ENCODE data around the gene CHMP1A.
A peak's percentile ranks its signal among the peaks of the same experiment; 100 is the strongest.
"Not testable (repeated sequence)": the region's sequence is repeated elsewhere in the genome, so short reads cannot be mapped to it uniquely, and the experiment has no call there.

CHMP1A gene

GRCh38 chr16:89657442-89658220 lies at the start of gene CHMP1A, which contains the start of gene SPATA33:
CHMP1A (minus strand) TSS chr16:89657708; CDS start chr16:89657588, 120 bp downstream.
SPATA33 (plus strand) TSS chr16:89657836; CDS start chr16:89657912, 76 bp downstream.
- peak; percentile 88 for DNase-seq

GRCh38 chr16:89706518-89707260 lies 49.2 kb upstream of the CHMP1A start:
- no peak for DNase-seq

- DNase-seq, result no peak
Measured at GRCh38 chr16:89705006-89705405, 47.5 kb upstream of the CHMP1A start.

DNA sequence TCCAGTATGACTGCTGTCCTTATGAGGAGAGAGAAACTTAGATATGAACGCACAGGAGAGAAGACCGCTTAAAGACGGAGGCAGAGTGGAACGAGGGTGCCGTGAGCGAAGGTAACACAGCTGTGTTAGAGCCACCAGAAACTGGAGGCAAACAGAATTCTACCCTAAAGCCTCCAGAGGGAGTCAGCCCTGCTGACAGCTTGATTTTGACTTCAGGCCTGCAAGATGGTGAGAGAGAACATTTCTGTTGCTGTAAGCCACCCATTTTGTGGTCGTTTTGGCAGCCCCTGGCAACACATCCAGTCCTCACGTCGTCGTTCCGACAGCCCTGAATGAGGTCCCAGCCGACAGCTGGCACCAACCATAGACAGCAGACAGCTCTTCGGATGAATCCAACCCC lies 46.8 kb upstream of the CHMP1A start:
- no peak for DNase-seq

DNA sequence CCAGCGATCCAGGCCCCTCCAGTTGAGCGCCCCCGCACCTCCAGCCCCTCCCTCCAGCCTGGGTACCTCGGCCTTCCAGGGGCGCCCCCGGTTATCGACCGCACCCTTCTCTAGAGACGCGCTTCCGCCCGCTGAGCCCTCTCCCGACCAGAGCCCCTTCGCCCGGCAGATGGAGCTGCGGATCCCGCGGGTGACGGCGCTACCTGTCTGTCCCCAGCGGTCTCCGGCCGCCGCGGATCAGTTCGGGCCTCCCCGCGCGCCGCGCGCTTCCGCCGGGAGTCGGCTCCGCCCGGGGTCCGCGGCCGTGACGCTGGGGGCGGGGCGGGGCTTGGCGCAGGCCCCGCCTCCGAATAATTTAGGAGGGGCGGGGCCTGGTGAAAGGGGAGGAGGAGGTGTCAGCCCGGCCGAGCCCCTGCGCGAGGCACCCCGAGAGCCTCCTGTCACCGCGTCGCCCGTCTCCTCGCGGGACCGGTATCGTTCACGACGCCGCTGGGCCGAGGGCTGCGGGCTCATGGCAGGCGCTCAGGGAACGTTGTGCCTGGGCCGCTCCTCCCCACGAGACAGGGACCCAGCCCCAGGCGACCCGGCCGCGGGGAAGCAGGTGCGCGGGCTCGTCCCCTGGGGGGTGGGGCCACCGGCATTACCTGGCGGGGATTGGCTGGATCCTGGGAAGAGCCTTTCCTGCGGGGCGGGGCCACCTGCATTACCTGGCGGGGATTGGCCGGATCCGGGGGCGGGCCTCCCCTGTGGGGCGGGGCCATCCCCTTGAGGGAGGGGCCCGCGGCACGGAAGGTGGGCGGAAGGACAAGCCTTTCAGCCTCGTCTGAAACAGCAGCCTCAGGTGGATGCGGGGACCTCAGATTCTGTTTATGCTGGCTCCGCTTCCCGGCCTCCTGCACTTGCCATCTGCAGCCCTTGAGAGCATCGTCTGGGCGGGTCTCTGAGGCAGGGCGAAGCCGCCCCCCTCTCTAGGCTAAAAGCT lies 44.2 kb upstream of the CHMP1A start, which contains the start of gene SPATA2L:
TSS of gene SPATA2L (minus strand) at position 281 of the 982 bp plus-strand sequence. CDS start 473 bp downstream, outside the sequence.
- DNase-seq, result peak; percentile 97

GRCh38 chr16:89700649-89701424 lies 43.3 kb upstream of the CHMP1A start:
- peak; percentile 60 for DNase-seq

DNA sequence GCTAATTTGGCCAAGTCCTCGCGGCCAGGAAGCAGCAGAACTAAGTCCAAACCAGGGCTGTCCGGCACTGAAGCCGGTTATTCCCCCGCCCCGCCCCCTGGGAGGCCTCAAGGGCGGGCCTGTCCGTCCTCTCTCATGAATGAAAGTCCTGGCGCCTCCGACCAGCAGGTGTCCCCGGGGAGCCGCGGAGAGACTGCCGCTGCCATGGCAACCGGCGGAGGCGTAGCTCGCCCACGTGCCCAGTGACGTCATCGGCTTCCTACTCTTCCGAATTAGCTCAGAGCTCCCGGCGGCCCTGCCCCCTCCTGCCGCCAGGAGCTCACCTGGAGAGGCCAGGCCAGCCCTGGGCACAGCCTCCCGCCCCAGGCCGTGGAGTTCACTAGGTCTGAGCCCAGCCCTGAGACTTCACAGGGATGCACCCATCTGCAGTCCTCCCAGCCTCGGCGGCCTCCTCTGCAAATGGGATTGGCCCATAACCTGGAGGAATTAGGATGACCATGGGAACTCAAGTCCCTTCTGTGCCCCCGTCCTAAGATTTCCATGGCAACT lies 42.7 kb upstream of the CHMP1A start:
- DNase-seq, result peak; percentile 99

- DNase-seq, result not testable (repeated sequence)
Measured at GRCh38 chr16:89699629-89700099, 42.2 kb upstream of the CHMP1A start.

GRCh38 chr16:89698717-89699116 lies 41.2 kb upstream of the CHMP1A start:
- not testable (repeated sequence) for DNase-seq

DNA sequence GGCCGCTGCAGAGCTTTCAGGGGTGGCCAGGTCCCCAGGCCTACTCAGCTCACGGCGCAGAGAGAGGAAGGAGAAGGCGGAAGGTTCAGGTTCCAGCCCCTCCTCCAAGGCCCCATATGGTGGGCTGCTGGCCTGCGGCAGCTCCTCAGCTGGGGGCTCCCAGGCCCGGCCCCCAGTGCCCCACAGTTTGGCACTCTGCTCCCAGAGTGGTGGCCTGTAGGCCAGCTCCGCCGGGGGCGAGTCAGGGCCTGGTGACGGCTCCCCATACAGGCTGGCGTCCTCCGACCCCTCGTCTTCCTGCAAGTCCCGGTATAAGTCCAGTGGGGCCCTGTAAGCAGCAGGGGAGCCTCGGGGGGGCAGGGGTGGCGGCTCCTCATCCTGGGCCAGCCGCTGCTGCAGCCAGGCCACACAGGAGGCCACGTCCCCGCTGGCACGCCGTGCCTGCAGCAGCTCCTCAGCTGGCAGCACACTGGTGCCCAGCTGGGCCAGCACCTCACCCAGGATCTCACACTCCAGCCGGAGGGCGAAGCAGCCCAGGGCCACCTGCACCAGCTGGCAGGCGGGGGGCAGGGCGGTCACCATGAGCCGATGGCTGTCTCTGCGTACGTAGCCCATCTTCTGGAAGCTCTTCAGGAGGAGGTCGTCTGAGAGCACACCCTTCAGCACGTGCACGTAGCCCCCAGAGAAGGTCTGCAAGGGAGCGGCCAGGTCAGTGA lies 40.3 kb upstream of the CHMP1A start:
- no peak for DNase-seq

DNA sequence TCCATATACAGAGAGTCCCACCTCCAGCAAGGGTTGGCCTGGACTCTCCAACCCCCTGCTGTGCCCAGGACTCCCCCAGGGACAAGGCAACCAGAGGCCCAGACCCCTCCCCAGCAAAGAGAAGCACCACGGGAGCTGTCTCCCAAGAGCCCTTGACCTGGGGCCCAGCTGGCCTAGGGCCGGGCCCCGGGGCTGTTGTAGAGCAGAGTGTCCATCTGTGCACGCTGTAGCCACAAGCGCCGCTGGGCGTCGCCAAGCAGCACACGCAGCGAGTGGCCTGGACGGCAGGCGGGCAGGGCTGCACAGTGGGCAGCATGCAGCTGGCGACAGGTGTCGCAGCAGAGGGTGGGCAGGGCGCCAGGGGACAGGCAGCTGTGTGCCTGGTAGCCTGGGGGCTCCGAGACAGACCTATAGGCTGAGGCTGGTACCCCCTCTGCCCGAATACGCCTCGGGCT lies 39.7 kb upstream of the CHMP1A start:
- no peak for DNase-seq

DNA sequence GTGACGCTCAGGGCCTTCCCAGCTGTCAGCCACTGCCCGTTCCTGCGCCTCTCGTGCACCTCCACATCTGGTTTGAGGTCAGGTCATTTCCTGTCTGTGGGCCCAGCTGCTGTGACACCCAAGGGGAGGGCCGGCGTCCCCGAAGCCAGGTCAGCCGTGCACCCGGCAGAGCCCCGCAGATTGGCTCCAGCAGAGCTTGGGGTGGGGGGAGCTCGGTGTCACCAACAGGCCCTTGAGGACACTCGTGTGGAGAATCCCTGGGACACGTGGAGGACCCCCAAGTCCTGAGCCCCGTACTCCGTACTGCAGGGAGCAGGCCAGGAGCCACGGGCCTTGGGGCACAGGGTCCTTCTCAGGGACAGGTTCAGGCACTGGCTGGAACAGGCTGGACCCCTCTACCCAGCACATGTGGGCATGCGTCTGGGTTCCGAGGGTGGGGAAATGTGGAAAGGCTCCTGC lies 39.2 kb upstream of the CHMP1A start:
- DNase-seq, result no peak

GRCh38 chr16:89695875-89696669 lies 38.6 kb upstream of the CHMP1A start:
- no peak for DNase-seq

- no peak for DNase-seq
Measured at GRCh38 chr16:89695086-89695874, 37.8 kb upstream of the CHMP1A start.

DNA sequence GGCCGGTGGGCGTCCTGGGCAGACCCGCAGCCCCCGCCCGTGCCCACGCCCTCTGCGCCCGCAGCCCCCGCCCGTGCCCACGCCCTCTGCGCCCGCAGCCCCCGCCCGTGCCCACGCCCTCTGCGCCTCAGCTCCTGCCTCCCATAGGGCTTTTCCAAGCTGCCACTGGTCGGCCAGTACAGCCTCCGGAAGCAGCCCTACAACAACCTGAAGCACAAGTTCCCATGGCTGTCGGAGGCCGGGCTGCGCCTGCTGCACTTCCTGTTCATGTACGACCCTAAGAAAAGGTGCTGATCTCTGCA lies 37.2 kb upstream of the CHMP1A start:
- DNase-seq, result not testable (repeated sequence)

DNA sequence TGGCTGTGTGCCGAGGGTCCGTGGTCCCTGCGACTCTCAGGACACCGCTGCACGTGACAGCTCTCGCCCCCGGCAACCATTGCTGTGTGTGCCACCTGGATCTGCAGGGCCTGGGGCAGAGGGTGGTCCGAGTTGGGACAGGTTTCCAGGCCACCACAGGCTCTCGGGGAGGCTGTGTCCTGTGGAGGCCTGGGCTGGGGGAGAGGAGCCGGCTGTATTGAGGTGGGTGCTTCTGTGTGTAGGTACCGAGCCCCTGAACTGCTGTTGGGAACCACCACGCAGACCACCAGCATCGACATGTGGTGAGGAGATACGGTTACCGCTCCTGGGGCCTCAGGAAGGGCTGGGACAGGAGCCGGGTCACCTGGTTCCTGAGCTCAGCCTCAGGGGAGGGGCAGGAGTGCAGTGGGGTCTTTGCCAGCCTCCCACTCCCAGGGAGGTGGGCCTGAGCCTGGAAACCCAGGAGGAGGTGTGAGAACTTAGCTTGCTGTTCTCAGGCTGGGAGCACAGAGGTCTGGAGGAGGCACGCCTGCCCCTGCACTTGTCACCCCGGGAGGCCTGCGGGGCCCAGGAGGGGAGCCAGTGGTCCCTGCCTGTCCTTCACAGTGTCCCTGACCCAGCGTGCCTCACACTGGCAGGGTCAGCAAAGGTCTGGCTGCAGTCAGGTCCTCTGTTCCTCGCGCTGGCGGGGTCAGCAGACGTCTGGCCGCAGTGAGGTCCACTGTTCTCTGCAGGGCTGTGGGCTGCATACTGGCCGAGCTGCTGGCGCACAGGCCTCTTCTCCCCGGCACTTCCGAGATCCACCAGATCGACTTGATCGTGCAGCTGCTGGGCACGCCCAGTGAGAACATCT lies 36.6 kb upstream of the CHMP1A start:
- no peak for DNase-seq

DNA sequence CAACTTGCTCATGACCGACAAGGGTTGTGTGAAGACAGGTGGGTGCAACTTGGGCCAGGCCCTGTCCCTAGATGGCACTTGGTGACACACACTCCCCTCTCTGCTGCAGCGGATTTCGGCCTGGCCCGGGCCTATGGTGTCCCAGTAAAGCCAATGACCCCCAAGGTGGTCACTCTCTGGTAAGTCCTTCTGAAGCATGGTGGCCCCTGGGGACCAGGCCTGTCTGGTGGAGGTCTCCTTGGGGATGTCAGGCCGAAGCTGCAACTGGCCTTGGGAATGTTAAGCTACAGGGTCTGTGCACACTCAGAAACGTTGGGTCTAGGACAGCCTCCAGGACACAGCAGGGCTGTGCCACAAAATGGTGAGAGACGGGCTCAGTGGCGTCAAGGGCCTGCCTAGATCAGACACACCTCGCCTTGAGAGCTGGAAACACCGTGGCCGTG lies 35.8 kb upstream of the CHMP1A start:
- DNase-seq, result no peak

All from NCI-H82 (cell line).